NOMO-1 treated with dmso at 0.1 percent for 144 hours (cell line): ENCODE results near the gene RCAN2.

Source experiments
- DNase-seq: peaks from one replicate; lab custom pipeline; 2025; ENCODE audit not compliant: unreplicated experiment; lab: John Stamatoyannopoulos, UW

Gene RCAN2

GRCh38 chr6:46262928-46263706, 228.1 kb downstream of the RCAN2 start:
- no peak for DNase-seq

DNA sequence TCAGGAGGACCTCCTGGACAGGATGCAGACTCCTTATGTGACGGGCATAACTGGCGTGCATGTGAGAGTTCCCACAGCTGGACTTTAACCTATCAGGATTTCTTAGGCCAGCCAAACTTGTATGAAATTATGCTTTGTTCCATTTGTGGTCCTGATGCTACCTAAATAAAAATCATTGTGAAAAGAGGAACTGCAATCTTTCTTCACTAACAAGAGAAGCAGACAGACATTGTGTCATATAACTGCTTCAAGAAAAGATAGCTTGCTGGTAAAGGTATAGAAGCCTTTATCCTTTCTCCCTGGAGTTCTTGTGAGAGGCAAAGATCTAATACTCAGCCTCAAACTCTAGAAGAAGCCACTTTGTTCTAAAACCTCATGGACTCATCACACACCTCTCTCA, 233.0 kb downstream of the RCAN2 start:
- DNase-seq = no peak

DNA sequence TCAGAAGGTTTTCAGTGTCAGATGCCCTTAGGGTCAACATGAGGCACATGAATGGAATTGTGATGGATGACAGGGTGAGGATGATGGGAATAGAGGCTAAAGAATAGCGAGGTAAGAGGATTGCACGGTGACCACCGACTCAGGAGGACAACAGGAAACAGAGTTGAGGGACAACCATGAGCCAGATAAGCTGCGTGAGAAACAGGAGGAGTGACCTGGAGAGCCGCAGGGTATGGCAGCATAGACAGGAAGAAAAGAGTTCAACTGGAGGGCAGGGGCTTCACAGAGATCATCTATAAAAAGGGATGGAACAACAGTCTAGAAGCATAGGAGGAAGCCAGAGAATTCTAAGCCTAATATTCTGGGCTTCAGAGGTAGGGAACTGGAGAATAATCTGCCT, 235.7 kb downstream of the RCAN2 start:
- DNase-seq = no peak

DNA sequence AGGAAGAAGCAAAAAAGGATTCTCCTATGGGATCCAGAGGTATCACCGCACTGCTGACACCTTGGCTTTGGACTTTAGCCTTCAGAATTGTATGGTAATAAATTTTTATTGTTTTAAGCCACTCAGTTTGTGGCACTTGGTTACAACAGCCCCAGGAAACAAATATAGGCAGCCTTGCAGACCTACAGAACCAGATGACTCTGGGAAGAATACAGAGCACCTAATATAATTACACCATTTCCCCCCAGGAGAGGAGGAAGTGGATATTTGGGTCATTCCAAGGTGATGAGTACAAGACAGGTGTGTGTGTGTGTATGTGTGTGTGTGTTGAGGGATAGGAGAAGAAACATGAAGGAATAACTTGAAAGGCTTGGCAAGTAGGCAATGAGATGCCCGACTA, 236.3 kb downstream of the RCAN2 start:
- DNase-seq = no peak

DNA sequence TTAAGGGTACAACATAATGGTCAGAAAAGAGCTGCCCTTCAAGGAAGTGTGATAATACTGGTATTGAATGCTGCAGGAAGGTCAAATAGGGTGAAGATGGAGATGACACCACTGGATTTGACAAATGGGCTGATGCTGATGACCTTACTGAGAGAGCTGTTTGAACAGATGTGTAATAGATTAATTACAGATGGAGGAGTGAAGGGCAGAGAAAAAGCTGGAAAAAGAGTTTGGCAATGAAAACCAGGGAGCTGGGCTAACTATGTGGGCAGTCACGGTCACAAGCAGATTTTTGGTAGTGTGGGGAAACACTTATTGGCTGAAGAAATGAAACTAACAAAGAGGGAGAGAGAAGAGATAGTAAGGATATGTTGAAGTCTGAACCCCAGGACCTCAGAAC, 236.9 kb downstream of the RCAN2 start:
- DNase-seq = no peak

DNA sequence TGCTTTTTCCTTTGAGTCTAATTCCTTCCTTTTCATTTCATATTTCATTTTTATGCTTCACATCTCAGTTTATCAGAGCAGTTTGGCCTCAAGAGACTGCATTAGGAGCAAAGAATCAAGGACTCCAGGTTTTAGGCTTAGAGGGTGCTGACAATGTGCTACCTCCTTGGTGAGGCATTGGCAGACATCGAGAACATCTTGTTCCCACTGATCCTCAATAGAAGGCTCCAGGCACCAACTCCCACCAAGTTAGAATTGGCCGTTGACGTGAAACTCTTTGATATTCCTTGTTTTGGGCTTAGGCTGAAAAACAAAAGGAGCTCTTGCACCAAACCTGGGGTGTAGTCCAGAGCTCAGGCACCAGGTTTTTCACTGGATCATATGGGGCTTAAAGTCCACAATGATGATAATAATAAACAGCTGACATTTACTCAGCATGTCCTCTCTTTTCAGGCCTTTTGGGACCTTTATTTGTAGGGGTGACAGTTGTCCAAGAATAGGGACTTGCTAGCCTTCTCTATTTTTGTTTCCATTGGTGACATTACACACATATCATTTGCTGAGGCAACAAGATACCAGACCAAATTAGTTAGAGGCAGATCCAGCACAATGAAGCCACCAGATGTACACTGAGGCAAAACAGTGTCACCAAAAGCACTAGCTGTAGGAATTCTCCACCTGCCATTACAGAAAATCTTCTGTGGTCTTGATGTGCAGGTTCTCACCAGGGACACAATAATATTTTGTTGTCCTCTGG, 239.5 kb downstream of the RCAN2 start:
- no peak for DNase-seq

- DNase-seq = no peak
Observed at GRCh38 chr6:46248143-46248542, 243.1 kb downstream of the RCAN2 start.

DNA sequence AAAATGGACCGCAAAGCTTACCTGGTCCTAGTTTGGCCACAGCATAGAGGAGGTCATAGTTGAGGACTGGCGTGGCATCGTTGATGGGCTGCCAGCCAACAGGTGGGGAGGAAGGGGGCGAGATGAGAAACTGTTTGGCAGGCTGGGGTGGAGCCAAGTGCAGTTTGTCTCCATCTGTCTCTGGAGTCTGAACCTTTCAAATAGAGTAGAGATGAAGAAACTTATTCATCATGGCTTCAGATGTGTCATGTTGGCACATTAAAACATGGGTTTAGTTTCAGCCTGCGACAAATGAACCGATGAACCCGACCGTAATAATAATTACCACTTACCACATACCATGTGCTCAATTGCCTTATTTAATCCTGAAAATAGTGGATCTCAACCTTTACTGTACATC, 244.5 kb downstream of the RCAN2 start:
- no peak for DNase-seq

- no peak for DNase-seq
Observed at GRCh38 chr6:46246081-46246480, 245.2 kb downstream of the RCAN2 start.

GRCh38 chr6:46244670-46245069, 246.6 kb downstream of the RCAN2 start:
- DNase-seq = no peak

- DNase-seq = no peak
Observed at GRCh38 chr6:46243754-46244153, 247.5 kb downstream of the RCAN2 start.

- DNase-seq = no peak
Observed at GRCh38 chr6:46242921-46243320, 248.3 kb downstream of the RCAN2 start.

GRCh38 chr6:46240866-46241565, 250.2 kb downstream of the RCAN2 start:
- no peak for DNase-seq

DNA sequence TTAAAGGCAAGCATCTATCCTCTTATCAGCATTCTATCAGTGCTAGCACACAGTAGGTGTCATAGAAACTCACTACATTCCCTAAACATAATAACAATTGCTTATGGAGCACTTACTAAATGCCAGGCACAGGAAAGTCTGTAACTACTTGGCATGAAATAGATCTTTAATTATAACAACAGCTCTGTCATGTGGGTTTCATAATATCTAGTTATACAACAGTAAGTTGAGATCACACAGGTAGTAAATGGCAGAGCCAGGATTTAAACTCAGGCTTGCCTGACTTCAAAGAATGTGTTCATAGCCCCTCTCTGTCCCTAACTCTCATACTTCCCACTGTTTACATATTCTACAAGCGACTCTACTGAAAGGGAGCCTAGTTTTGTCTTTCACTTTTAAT, 254.5 kb downstream of the RCAN2 start:
- no peak for DNase-seq

DNA sequence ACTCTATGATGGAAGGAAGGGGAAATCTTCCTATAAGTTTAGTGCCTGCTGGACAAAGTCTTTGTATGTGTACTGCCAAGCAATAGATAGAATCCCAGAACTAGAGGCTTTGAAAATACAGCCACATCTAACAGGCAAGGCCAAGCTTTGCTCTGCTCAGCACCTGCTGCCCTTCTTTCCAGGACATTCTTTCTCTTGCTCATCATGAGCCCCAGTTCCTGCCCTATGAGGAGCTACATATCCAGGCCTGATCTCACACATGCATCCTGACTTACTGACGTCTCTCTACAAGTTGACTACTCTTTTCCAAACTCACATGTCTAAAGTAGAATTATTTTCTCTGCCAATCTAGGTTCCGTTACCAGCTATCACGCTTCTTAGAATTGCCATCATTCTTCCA, 256.0 kb downstream of the RCAN2 start:
- no peak for DNase-seq

- DNase-seq = no peak
Observed at GRCh38 chr6:46234700-46235099, 256.5 kb downstream of the RCAN2 start.

DNA sequence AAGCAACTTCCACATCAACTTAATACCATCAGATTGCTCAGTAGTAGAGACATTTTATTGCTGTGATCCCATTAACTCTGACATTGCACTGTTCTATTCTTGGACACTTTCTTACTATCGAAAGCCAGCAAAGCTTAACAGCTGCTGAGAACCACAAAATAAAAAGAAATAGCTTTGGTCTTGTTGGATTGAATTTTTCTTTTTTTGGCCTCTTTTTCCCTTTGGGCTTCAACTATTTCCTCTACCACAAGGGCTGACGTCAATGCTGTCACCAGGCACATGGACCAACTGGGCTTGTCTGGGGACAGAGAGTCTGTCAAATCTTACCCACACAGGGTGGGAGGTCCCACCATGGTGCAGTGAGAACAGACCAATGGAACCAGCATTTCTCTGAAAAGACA, 257.1 kb downstream of the RCAN2 start:
- no peak for DNase-seq

DNA sequence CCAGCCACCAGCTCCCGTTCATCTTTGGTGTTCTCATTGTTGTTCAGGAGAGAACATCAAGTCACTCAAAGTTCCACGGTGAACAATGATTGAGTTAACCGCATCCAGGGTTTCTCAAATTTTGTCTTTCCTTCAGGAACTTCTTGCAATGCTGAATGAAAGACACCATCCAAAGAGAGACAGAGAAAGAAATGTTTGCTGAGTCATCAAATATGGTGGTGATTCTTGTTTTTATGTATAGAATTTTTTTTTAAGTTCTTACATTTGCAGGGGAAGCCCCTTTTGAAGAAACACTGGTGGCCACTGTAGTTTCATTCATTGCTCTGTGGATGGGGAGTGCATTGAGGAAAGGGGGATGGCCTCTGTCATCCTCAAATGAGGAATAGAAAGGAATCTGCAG, 258.1 kb downstream of the RCAN2 start:
- no peak for DNase-seq

- DNase-seq = no peak
Observed at GRCh38 chr6:46222286-46222685, 269.0 kb downstream of the RCAN2 start.

GRCh38 chr6:46221222-46221793, 269.9 kb downstream of the RCAN2 start:
- peak; percentile 30 for DNase-seq

- DNase-seq = peak; percentile 75
Observed at GRCh38 chr6:46220352-46221221, 270.7 kb downstream of the RCAN2 start.
